Right lung (tissue), 10 donors: ENCODE results near the gene MUL1. TPM values are rescaled to one million over a fixed set of nuclear protein-coding genes. Genes with fewer than 3 reads are reported as not detected.

ENCODE experiments used
- DNase-seq, 2 donors: peaks; one replicate each; pipeline ENCODE4 v3.0.0-alpha.2; 2013
- long read RNA-seq, 8 donors: transcript quantifications; one replicate each; lab custom pipeline, GENCODE V29; 2026
- polyA plus RNA-seq, 5 donors: library from polyadenylated mRNA; unstranded; fragments of 120-200 nt; gene quantifications; one replicate each; pipeline versions ENCODE4 v1.2.1 to v1.2.3, GENCODE V29; 2013; ENCODE audit warnings: inconsistent platforms in 1 of 5, low replicate concordance in 1 of 5; ENCODE audit not compliant: insufficient read length in 5 of 5, insufficient read depth in 1 of 5

MUL1 gene, protein sequence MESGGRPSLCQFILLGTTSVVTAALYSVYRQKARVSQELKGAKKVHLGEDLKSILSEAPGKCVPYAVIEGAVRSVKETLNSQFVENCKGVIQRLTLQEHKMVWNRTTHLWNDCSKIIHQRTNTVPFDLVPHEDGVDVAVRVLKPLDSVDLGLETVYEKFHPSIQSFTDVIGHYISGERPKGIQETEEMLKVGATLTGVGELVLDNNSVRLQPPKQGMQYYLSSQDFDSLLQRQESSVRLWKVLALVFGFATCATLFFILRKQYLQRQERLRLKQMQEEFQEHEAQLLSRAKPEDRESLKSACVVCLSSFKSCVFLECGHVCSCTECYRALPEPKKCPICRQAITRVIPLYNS
- polyA plus RNA-seq, result 10 to 100 TPM; 20.5 to 26.8 (median 23.4) TPM
- long read RNA-seq, donor 1, transcript MUL1-201 (4 exons, 2,438 nt), result major isoform, 16 of 16 reads
- long read RNA-seq, donor 1, partial matches to known transcripts, result 0 of 16 reads
- long read RNA-seq, donor 1, other reads (novel, unspliced or antisense), result 0 of 16 reads
- long read RNA-seq, donor 2, transcript MUL1-201 (4 exons, 2,438 nt), result major isoform, 12 of 12 reads
- long read RNA-seq, donor 2, partial matches to known transcripts, result 0 of 12 reads
- long read RNA-seq, donor 2, other reads (novel, unspliced or antisense), result 0 of 12 reads
- long read RNA-seq, donor 3, transcript MUL1-201 (4 exons, 2,438 nt), result major isoform, 12 of 12 reads
- long read RNA-seq, donor 3, partial matches to known transcripts, result 0 of 12 reads
- long read RNA-seq, donor 3, other reads (novel, unspliced or antisense), result 0 of 12 reads
- long read RNA-seq, donor 4, transcript MUL1-201 (4 exons, 2,438 nt), result major isoform, 6 of 6 reads
- long read RNA-seq, donor 4, partial matches to known transcripts, result 0 of 6 reads
- long read RNA-seq, donor 4, other reads (novel, unspliced or antisense), result 0 of 6 reads
- long read RNA-seq, donor 5, transcript MUL1-201 (4 exons, 2,438 nt), result major isoform, 8 of 8 reads
- long read RNA-seq, donor 5, partial matches to known transcripts, result 0 of 8 reads
- long read RNA-seq, donor 5, other reads (novel, unspliced or antisense), result 0 of 8 reads
- long read RNA-seq, donor 6, transcript MUL1-201 (4 exons, 2,438 nt), result major isoform, 14 of 22 reads
- long read RNA-seq, donor 6, partial matches to known transcripts, result 8 of 22 reads
- long read RNA-seq, donor 6, other reads (novel, unspliced or antisense), result 0 of 22 reads
- long read RNA-seq, donor 7, transcript MUL1-201 (4 exons, 2,438 nt), result major isoform, 9 of 9 reads
- long read RNA-seq, donor 7, partial matches to known transcripts, result 0 of 9 reads
- long read RNA-seq, donor 7, other reads (novel, unspliced or antisense), result 0 of 9 reads
- long read RNA-seq, donor 8, transcript MUL1-201 (4 exons, 2,438 nt), result major isoform, 8 of 8 reads
- long read RNA-seq, donor 8, partial matches to known transcripts, result 0 of 8 reads
- long read RNA-seq, donor 8, other reads (novel, unspliced or antisense), result 0 of 8 reads

DNA sequence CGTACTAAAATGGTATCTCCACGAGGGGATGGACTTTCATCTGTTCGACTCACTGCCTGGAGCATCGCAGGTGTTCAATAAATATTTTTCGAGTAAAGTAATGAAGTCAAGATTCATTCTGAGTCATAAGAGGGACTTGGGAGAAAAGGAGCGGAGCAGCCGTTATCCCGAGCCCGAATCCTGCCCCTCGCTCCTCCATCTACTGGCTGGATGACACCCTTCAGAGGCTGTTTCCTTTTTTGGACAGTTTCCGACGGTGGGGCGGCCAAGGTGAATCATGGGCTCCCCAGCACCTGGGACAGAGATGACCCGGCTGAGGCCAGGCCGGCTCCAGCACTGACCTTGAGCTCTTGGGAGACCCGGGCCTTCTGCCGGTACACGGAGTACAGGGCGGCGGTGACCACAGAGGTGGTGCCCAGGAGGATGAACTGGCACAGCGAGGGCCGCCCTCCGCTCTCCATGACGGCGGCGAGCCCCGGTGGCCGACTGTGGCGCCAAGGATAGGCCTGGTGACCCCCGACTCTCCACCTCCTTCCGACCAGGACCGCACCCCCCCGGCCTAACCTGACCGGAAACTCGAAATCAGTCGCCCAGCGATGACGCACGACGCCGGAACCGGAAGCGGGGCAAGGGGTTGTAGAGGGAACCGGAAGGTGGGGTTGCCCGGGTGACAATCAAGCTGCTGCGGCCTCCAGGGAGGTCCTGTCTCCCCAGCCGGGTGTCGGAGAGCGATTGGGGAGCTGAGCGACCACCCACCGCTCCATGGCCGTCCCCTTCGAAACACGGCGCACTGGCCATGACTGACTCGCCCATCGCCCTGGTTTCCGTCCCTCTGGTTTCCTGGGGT, at the start of gene MUL1:
MUL1 (minus strand) TSS at position 588 of the 847 bp plus-strand sequence; CDS start at position 461, 127 bp downstream.
- peak; percentile 93 to 94 for DNase-seq

DNA sequence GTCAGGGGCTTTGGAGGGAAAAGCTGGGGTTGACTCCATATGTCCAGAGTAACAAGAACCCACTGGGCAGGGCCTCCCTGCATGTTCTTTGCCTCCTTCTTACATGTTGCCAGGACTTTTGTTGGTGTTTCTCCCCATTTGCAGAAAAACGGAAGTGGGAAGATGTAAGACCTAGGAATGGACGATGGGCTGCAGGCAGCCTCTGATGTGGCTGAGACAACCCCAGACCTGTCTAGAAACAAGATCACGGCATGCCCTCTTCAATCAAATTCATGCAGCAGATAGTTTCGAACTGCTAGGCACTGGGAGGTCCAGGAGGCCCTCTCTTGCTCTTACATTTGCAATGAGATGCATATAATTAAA, 47.8 kb upstream of the MUL1 start:
- no peak for DNase-seq

DNA sequence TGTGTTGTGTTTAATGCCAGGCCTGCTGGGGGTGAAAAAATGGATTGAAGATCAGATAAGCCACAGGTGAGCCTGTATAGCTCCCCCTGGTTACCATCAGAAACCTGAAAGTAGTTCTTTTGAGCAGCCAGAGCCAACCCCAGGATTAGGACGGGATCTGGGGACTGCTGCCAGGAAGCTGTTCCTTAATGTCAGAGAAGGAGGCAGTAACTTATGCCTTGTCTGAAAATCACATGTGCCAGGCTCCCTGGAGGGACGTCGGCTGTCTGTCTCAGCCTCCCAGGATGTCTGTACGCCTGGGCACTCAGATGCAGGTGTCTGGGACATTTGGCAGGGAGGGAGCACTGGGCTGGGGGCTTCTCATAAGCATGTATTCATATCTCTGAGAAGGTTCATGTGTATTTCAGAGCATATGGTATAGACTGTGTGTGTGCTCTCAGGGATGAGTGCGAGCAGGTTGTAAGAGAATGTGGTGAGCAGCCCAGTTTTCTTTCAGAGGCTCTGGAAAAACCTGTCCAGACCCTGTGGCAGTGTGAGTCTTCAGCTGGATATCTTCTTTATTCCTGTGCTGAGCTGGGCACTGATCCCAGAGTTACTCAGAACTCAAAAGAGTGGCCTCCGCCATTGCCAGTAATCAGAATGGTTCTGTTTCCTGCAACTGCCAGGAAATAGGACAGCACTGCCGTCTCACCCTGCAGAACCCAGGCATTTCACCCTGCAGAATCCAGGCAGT, 47.2 kb upstream of the MUL1 start:
- no peak for DNase-seq

DNA sequence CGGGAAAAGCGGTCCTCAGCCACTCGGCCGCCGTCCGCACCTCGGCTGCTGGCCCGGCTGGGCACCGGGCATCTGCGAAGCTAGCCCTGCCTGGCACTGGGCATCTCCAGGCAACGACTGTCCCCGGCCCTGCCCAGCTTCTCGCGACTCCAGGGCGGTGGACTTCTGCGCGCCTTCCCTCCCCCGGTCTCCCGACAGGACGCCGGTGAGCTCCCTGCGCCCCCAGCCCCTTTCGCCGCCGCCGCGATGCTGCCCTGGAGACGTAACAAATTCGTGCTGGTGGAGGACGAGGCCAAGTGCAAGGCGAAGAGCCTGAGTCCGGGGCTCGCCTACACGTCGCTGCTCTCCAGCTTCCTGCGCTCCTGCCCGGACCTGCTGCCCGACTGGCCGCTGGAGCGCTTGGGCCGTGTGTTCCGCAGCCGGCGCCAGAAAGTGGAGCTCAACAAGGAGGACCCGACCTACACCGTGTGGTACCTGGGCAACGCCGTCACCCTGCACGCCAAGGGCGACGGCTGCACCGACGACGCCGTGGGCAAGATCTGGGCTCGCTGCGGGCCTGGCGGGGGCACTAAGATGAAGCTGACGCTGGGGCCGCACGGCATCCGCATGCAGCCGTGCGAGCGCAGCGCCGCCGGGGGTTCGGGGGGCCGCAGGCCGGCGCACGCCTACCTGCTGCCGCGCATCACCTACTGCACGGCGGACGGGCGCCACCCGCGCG, 44.9 kb upstream of the MUL1 start:
- no peak for DNase-seq

DNA sequence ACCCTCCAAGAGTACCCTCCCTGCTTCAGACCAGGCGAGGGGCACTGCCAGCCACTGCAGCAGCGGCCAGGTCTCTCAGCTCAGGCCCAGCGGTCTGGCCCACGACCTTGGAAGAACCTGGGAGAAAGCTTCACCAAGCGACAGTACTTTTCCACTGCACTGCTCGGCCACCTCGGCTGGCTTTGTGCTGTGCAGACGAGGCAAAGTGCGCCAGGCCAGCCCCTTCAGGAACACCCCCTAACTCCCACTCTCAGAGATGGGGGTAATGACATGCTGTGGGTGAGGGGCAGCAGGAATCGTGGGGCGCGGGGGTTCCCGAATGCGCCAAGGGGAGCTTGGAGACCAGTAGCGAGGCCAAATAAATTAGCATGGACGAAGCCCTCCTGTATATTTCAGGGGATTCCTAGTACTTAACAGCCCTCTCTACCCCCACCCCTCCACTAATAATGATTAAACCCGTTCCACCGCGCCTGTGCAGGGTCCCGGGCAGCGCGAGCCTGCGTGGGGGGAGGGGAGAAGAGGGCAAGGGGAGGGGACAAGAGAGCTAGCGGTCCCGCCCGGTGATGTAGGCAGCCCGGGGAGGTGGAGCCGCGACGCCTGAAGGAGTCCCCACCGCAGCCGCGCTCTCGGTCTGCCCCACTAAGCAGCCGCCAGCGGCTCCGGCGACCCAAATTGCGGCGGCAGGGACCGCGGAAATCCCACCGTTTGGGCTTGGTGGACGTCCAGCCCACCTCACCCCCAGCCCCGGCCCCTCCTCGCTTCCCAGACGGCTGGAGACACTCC, 44.2 kb upstream of the MUL1 start, which contains the start of gene FAM43B:
FAM43B (plus strand) TSS at position 629 of the 783 bp plus-strand sequence. CDS start 401 bp downstream, outside the sequence.
- DNase-seq, result peak; percentile 77 to 83

DNA sequence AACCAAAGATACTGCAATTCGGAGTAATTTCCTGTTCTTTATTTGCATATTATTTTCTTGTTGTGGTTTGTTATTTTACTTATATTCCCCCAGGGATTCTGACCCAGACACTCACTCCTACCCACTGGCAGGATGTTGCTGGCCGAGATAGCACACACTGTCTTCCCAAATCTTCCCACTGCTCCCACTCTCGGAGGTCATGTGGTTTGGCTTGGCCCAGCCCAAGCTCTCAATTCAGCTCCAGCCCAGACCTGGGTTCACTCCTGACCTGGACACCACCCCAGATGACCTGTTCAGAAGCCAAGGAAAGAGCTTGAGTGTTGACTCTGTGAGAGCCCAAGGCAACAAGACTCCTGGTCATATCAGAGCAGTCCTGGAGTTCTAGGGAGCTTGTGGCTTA, 43.2 kb upstream of the MUL1 start:
- DNase-seq, result no peak

DNA sequence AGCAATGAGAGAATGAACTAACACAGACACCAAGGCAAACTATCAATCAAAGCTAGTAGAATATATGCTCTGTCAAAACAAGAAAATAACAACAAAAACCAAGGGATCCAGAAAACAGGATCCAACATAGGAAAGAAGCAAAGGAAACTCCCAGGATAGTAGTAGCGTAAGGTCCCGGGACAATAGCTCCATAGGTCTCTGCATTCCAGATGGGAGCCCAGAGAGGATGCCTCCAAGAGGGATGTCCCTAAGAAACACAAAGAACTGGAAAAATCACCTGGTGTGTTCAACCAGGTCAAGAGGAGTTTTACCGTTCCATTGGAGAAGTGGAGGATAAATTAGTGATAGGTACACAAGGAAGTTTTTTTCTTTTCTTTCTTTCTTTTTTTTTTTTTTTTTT, 38.7 kb upstream of the MUL1 start:
- DNase-seq, result no peak

DNA sequence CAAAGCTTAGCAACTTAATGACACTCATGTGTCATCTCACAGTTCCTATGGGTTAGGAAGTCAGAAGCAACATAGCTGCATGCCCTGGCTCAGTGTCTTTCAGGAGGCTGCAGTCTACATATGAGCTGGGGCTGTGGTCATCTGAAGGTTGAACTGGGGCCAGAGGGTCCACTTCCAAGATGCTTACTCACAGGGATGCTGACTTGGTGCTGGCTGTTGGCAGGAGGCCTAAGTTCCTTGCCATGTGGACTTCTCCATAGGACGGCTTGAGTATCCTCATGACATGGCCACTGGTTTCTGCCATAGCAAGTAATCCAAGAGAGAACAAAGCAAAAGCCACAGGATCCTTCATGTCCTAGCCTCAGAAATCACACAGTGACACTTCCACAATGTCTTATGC, 32.3 kb upstream of the MUL1 start:
- no peak for DNase-seq

DNA sequence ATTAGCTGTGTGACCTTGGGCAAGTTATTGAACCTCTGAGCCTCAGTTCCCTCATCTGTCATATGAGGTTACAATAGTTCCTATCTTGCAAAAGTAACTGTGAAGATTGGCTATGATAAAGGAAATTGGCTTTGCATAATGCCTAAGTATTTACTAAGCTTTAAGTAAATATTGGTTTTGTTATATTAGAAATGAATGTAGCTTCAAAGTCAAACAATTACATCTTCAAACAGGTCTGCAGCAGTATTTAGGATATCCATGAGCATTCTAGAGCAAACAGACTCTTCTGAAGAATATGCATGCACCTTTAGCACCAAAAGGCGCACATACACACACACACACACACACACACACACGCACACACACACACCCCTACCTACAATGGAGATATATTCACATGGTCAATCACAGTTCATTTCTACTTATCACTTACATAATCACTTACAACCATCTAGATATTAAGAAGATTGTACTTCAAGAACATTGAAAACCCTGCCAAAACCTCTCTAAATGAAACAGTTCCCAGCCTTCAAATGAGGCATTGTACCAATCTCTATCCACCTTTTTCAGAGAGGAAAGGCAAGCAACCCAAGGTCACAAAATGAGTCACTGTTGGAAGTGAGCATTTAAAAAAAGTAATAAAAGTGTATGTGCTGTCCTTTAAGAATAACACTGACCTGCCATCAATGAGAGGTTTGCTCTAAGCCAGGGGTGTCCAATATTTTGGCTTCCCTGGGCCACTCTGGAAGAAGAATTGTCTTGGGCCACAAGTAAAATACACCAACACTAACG, 31.0 kb upstream of the MUL1 start:
- DNase-seq, result no peak

DNA sequence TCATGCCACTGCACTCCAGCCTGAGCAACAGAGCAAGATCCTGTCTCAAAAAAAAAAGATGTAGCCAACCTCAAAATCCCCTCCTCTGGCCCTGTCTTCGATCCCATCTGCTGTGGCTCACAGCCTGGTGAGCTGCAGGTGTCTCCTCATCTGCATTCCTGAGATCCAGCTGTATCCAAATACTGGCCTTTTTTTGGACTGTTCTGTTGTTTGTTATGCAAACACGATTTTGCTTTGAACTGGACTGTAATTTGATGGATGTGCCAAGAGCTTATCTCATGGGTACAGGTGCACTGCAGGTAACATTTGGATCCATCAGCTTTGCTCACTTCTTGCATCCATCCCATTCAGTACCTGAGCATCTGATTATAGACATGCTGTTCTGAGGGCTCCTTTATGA, 30.3 kb upstream of the MUL1 start:
- no peak for DNase-seq

DNA sequence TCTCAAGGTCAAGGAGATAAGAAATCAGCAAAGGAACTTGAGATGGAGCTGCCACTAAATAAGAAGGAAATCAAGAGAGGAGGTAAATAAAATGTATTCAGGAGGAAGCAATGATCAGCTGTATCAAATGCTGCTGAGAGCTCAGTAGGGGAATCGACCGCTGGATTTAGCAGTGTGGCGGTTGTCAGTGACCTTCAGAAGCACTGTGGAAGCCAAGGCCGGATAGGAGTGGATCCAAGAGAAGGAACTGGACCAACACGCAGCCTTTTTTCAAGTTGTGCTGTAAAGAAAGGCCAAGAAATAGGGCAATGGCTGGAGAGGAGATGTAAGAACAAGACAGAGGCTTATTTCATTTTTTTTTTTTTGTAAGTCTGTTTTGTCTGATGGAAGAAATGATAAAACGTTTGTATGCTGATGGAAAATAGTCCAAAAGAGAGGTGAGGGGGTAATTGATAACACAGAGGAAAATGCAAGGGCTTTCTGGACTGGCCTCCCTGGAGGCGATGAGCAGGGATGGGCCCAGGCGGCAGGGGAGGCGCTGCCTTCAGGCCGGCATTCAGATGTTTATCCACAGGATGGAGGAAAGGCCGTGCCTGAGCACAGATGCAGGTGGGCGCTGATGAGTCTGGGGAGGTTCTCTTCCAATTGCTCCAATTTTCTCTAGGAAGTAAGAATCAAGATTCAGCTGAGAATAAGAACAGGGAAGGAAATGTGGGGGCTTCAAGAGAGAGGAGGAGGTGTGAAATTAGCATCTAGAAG, 26.9 kb upstream of the MUL1 start:
- no peak for DNase-seq

DNA sequence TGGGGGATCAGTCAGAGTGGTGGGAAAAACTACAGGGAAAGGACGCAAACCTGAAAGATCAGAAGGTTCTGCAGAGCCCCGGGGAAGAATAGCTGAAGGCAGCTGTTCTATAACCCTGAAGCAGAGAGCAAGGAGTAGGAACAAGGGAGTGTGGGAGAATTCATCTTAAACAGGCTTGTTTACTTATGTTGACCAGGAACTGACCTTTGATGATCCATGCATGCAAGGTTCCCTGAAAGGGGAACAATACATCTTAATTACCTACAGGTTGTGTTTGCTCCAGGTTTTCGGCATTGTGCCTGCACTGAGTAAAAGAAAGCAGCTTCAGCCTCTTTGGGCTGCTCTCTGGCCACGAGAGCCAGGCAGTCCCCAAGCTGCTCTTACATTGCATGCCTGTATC, 25.7 kb upstream of the MUL1 start:
- DNase-seq, result no peak

DNA sequence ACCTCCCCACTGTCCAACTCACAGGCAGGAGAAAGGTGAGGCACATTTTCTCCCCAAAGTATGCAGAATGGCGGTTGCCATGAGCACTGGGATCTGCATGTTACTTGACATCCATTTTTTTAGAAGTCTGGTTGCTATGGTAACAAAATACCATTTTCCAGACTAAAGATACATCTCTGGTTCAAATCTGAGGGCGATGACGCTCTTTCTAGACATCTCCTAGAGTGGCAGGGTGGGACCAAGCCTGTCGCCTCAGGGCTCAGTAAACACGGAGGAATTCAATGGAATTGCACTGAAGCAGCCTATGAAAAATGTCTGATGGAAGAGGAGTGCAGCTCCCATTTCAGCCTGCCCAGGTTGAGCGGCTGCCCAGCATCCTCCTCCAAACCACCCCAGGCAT, 22.9 kb upstream of the MUL1 start:
- no peak for DNase-seq

DNA sequence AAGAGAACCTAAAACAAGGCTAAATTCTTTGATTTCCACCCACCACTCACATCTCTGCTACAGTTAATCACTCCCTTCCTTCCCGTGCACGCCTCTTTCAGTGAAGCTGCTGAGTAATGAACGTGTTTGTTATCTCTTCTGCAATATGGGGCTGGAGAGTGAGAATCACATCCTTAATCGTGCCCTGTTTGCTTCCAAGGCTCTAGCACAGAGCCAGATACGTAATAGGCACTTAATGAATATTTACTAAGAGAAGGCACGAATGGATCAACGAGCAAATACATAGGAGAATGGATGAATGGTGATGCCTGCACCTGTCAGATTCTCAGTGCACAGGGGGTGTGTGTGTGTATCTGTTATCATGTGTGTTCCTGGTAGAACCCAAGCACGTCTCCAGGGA, 22.4 kb upstream of the MUL1 start:
- DNase-seq, result no peak

DNA sequence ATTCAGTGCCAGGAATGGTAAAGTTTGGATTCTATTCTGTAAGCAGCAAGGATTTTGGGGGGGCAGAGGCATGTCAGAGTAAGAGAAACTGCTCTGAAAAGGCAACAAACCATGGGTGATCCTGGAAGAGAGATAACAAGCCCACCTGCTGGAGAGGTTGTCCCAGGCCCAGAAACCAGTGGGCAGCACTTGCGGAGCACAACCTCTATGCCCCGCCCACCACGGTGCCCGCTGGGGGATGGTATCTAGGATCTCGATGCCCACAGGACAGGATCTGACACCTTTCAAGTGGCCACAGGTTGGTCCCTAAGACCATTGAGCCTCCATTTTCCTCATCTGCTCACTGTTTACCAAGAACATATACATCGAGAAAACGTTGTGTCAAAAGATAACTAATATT, 20.3 kb upstream of the MUL1 start:
- DNase-seq, result no peak

DNA sequence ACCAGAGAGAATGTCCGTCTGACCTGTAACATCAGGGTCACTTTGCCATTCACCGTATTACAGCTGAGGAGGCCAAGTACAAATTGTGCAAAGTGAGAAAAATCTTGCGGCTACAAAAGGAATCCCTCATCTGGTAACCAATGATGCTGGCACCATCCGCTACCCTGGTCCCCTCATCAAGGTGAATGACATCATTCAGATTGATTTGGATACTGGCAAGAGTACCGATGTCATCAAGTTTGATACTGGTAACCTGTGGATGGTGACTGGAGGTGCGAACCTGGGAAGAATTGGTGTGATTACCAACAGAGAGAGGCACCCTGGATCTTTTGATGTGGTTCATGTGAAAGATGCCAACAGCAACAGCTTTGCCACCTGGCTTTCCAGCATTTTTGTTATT, 18.3 kb upstream of the MUL1 start:
- no peak for DNase-seq
